Measurements from ENCODE around the gene PBX1.

PBX1 gene

GRCh38 chr1:164583196-164583595 is 24.2 kb downstream of the PBX1 start:
- no peak for DNase-seq (ENCODE audit: low read depth)
- TF ChIP-seq CTCF (IDR thresholded peaks at IDR 0.05; ENCODE audit: insufficient read depth, low read depth, low read length, missing control alignments), result no peak
- no peak overlapping the region for H3K4me3 ChIP-seq (ENCODE audit: low read depth, low read length)

GRCh38 chr1:164583835-164584539 is 25.0 kb downstream of the PBX1 start:
- no peak for TF ChIP-seq CTCF (IDR thresholded peaks at IDR 0.05; ENCODE audit: insufficient read depth, low read depth, low read length, missing control alignments)
- no peak overlapping the region for H3K4me3 ChIP-seq (ENCODE audit: low read depth, low read length)
- DNase-seq (ENCODE audit: low read depth), result no peak

- no peak for TF ChIP-seq CTCF (IDR thresholded peaks at IDR 0.05; ENCODE audit: insufficient read depth, low read depth, low read length, missing control alignments)
These were observed 27.6 kb downstream of the PBX1 start for GRCh38 chr1:164586591-164586990.

GRCh38 chr1:164587617-164588501 is 28.9 kb downstream of the PBX1 start:
- TF ChIP-seq CTCF (IDR thresholded peaks at IDR 0.05; ENCODE audit: insufficient read depth, low read depth, low read length, missing control alignments), result no peak
- no peak overlapping the region for H3K4me3 ChIP-seq (ENCODE audit: low read depth, low read length)
- DNase-seq (ENCODE audit: low read depth), result no peak

More at GRCh38 chr1:164586591-164586990, 27.6 kb downstream of the PBX1 start:
- no peak for DNase-seq (ENCODE audit: low read depth)
- H3K4me3 ChIP-seq (ENCODE audit: low read depth, low read length), result no peak overlapping the region

- H3K4me3 ChIP-seq (ENCODE audit: low read depth, low read length), result no peak overlapping the region
- TF ChIP-seq CTCF (IDR thresholded peaks at IDR 0.05; ENCODE audit: insufficient read depth, low read depth, low read length, missing control alignments), result no peak
These were observed 29.7 kb downstream of the PBX1 start for GRCh38 chr1:164588516-164589341.

GRCh38 chr1:164589408-164589807 is 30.4 kb downstream of the PBX1 start:
- no peak for TF ChIP-seq CTCF (IDR thresholded peaks at IDR 0.05; ENCODE audit: insufficient read depth, low read depth, low read length, missing control alignments)
- no peak for DNase-seq (ENCODE audit: low read depth)
- H3K4me3 ChIP-seq (ENCODE audit: low read depth, low read length), result no peak overlapping the region

More at GRCh38 chr1:164588516-164589341, 29.7 kb downstream of the PBX1 start:
- DNase-seq (ENCODE audit: low read depth), result no peak

All from GM12865 (cell line).